Panc1 (cell line): Measurements from ENCODE around the gene TXNIP.

Experiments used
- POLR2AphosphoS5 ChIP-seq: IDR thresholded peaks from 2 replicates; pipeline ENCODE4 v1.6.1; 2012; ENCODE audit warnings: mild to moderate bottlenecking, low read depth, low read length, moderate library complexity
- TF ChIP-seq, protein P1 (sequence below): fragments of 450-650 bp; IDR thresholded peaks from 2 replicates; pipeline ENCODE4 v1.5.1; 2017; ENCODE audit warnings: mild to moderate bottlenecking
- TF ChIP-seq, protein P2 (sequence below), 2 experiments: IDR thresholded peaks; 2 replicates each; pipeline ENCODE4 v1.6.1; 2011 to 2012; ENCODE audit warnings: low read depth in 2 of 2, control low read depth in 1 of 2, low read length in 1 of 2, mild to moderate bottlenecking in 1 of 2, moderate library complexity in 1 of 2; ENCODE audit not compliant: insufficient read depth in 1 of 2

- TF ChIP-seq, protein P1, sequence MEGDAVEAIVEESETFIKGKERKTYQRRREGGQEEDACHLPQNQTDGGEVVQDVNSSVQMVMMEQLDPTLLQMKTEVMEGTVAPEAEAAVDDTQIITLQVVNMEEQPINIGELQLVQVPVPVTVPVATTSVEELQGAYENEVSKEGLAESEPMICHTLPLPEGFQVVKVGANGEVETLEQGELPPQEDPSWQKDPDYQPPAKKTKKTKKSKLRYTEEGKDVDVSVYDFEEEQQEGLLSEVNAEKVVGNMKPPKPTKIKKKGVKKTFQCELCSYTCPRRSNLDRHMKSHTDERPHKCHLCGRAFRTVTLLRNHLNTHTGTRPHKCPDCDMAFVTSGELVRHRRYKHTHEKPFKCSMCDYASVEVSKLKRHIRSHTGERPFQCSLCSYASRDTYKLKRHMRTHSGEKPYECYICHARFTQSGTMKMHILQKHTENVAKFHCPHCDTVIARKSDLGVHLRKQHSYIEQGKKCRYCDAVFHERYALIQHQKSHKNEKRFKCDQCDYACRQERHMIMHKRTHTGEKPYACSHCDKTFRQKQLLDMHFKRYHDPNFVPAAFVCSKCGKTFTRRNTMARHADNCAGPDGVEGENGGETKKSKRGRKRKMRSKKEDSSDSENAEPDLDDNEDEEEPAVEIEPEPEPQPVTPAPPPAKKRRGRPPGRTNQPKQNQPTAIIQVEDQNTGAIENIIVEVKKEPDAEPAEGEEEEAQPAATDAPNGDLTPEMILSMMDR, result no peak
- no peak for TF ChIP-seq POLR2AphosphoS5
- TF ChIP-seq, protein P2, sequence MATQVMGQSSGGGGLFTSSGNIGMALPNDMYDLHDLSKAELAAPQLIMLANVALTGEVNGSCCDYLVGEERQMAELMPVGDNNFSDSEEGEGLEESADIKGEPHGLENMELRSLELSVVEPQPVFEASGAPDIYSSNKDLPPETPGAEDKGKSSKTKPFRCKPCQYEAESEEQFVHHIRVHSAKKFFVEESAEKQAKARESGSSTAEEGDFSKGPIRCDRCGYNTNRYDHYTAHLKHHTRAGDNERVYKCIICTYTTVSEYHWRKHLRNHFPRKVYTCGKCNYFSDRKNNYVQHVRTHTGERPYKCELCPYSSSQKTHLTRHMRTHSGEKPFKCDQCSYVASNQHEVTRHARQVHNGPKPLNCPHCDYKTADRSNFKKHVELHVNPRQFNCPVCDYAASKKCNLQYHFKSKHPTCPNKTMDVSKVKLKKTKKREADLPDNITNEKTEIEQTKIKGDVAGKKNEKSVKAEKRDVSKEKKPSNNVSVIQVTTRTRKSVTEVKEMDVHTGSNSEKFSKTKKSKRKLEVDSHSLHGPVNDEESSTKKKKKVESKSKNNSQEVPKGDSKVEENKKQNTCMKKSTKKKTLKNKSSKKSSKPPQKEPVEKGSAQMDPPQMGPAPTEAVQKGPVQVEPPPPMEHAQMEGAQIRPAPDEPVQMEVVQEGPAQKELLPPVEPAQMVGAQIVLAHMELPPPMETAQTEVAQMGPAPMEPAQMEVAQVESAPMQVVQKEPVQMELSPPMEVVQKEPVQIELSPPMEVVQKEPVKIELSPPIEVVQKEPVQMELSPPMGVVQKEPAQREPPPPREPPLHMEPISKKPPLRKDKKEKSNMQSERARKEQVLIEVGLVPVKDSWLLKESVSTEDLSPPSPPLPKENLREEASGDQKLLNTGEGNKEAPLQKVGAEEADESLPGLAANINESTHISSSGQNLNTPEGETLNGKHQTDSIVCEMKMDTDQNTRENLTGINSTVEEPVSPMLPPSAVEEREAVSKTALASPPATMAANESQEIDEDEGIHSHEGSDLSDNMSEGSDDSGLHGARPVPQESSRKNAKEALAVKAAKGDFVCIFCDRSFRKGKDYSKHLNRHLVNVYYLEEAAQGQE (IDR thresholded peaks at IDR 0.05; ENCODE audit: insufficient read depth in 1 of 2, low read depth in 2 of 2, low read length in 1 of 2), result no peak
Observed at GRCh38 chr1:145991735-145992412, 4.5 kb downstream of the TXNIP start.
